Sigmoid colon (tissue), 7 donors: Measurements from ENCODE around the gene PTPRQ. TPM values are rescaled to one million over a fixed set of nuclear protein-coding genes. Genes with fewer than 3 reads are reported as not detected.

Experiments used
- DNase-seq: peaks from one replicate; pipeline ENCODE4 v3.0.0-alpha.2; 2019
- H3K27ac ChIP-seq, 4 donors: fragments of 200-600 bp; sonication (generic); one replicate each; pipeline ENCODE4 v1.5.1; 2016 to 2019; ENCODE audit warnings: mild to moderate bottlenecking in 1 of 4
- H3K27me3 ChIP-seq, 3 donors: fragments of 200-600 bp; sonication (generic); one replicate each; pipeline ENCODE4 v1.5.1; 2019; ENCODE audit warnings: mild to moderate bottlenecking in 1 of 3
- H3K36me3 ChIP-seq, 4 donors: fragments of 200-600 bp; sonication (generic); one replicate each; pipeline ENCODE4 v1.5.1; 2016 to 2019
- H3K4me1 ChIP-seq, 4 donors: fragments of 200-600 bp; sonication (generic); one replicate each; pipeline ENCODE4 v1.5.1; 2017 to 2019
- H3K4me3 ChIP-seq, 4 donors: fragments of 200-600 bp; sonication (generic); one replicate each; pipeline ENCODE4 v1.5.1; 2017 to 2019; ENCODE audit warnings: mild to moderate bottlenecking in 2 of 4, moderate library complexity in 1 of 4
- H3K9me3 ChIP-seq, 4 donors: fragments of 200-600 bp in 3 of 4; sonication (generic) in 3 of 4; one replicate each; pipeline versions ENCODE4 v1.5.1 to v1.6.1; 2013 to 2019
- CTCF ChIP-seq, 4 experiments: fragments of 450-650 bp in 3 of 4; fragments of 200-600 bp in 1 of 4; IDR thresholded peaks; one replicate each; pipeline ENCODE4 v1.5.1; 2016 to 2019; ENCODE audit warnings: antibody characterized with exemption in 4 of 4, mild to moderate bottlenecking in 3 of 4, moderate library complexity in 2 of 4
- EP300 ChIP-seq, 4 donors: sonication (generic); formaldehyde crosslinking; IDR thresholded peaks; one replicate each; pipeline ENCODE4 v1.6.1; 2017; ENCODE audit warnings: antibody characterized with exemption in 4 of 4
- POLR2A ChIP-seq, 2 donors: fragments of 450-650 bp; IDR thresholded peaks; one replicate each; pipeline ENCODE4 v1.6.1; 2016; ENCODE audit warnings: antibody characterized with exemption in 2 of 2, mild to moderate bottlenecking in 2 of 2, moderate library complexity in 2 of 2
- POLR2AphosphoS5 ChIP-seq, 4 donors: sonication (generic); formaldehyde crosslinking; IDR thresholded peaks; one replicate each; pipeline ENCODE4 v1.6.1; 2017; ENCODE audit warnings: antibody characterized with exemption in 4 of 4
- WGBS, 2 donors: extraction: QIAGEN DNeasy Blood & Tissue Kit; methylation state at CpG; one replicate each; pipeline ENCODE4 v1.1.7; 2013; 5-methylcytosine and 5-hydroxymethylcytosine counted together
- intact Hi-C: fragments of 100-400 bp; cut with DNase I; formaldehyde crosslinking; loops from one replicate; pipeline ENCODE4 v1.15.1; 2023
- polyA plus RNA-seq, 3 donors: library from polyadenylated mRNA; stranded (reverse); fragments of 200-250 nt; gene quantifications; one replicate each; pipeline ENCODE4 v1.2.3, GENCODE V29; 2013
- total RNA-seq, 4 donors: library from RNA; depleted of rRNA; stranded (reverse); fragments of >200 nt; gene quantifications; one replicate each; pipeline ENCODE4 v1.1.0, GENCODE V29; 2016
- donor health status: healthy with polysubstance abuse.
- donor health status: Bipolar disorder and iron deficiency.
- donor health status: healthy.

Gene PTPRQ
- total and polyA plus RNA-seq, 7 donors, result 0.33 to 1.9 (median 0.59) TPM; not detected in 3

DNA sequence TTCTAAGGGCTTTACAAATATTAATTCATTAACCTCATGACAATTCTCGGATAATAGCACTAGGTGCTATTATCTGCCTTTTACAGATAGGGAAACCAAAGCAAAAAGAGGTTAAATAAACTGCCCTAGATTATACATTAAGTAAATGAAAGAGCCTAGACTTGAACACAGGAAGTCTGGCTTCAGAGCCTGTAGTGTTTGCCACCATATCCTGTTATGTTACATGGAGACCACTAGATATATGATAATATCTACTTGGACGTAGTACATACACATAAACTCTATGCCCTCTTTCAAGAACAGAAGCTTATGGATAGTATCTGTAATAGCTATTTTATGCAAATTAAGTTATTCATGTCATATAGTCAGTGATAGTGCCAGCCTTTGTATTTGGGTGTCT, 246.5 kb downstream of the PTPRQ start:
- H3K9me3 ChIP-seq, result peaks cover 0 to 2% (median 0%) of the 10 kb centered on the region in 4 donors
- 63 to 64% methylated on average over 2 of the region's 2 CpGs for WGBS, 2 donors
- DNase-seq, result no peak
- intact Hi-C loops, result no loop called here
- TF ChIP-seq CTCF (IDR thresholded peaks at IDR 0.05) (no peak), EP300 (IDR thresholded peaks at IDR 0.05) (no peak), POLR2AphosphoS5 (IDR thresholded peaks at IDR 0.05) (no peak), POLR2A (IDR thresholded peaks at IDR 0.05) (no peak)
- no peak overlapping the region for H3K27ac ChIP-seq
- no peaks in the 10 kb centered on the region for H3K36me3 ChIP-seq
- no peak overlapping the region for H3K4me3 ChIP-seq
- no peaks in the 10 kb centered on the region for H3K27me3 ChIP-seq
- H3K4me1 ChIP-seq, result no peaks in the 10 kb centered on the region

DNA sequence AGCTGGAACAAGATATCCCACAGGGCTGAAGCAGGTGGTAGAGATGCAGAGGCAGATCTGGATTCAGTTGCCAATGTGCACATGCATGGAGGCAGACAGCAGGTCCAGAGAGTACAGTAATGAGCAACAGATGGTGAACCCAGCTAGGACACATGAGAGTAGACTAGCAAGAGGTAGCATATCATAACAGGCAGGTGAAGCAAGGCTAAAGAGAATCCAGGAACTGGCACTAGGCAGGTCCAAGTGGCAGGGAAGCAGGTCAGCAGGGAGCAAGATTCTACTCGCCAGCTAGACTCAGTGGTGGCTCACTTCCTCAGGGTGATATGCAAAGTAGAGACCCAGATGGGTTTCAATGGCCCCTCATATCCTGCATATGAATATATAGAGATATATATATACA, 248.1 kb downstream of the PTPRQ start:
- H3K4me3 ChIP-seq, result no peak overlapping the region
- WGBS, 2 donors, result 72 to 82% methylated on average over 1 of the region's 1 CpG
- no peaks in the 10 kb centered on the region for H3K27me3 ChIP-seq
- TF ChIP-seq EP300 (IDR thresholded peaks at IDR 0.05), result no peak
- TF ChIP-seq POLR2AphosphoS5 (IDR thresholded peaks at IDR 0.05), result no peak
- TF ChIP-seq CTCF (IDR thresholded peaks at IDR 0.05), result no peak
- no peak for TF ChIP-seq POLR2A (IDR thresholded peaks at IDR 0.05)
- DNase-seq, result no peak
- peaks cover 0 to 2% (median 0%) of the 10 kb centered on the region in 4 donors for H3K9me3 ChIP-seq
- H3K4me1 ChIP-seq, result no peaks in the 10 kb centered on the region
- no peak overlapping the region for H3K27ac ChIP-seq
- intact Hi-C loops, result no loop called here
- H3K36me3 ChIP-seq, result no peaks in the 10 kb centered on the region

DNA sequence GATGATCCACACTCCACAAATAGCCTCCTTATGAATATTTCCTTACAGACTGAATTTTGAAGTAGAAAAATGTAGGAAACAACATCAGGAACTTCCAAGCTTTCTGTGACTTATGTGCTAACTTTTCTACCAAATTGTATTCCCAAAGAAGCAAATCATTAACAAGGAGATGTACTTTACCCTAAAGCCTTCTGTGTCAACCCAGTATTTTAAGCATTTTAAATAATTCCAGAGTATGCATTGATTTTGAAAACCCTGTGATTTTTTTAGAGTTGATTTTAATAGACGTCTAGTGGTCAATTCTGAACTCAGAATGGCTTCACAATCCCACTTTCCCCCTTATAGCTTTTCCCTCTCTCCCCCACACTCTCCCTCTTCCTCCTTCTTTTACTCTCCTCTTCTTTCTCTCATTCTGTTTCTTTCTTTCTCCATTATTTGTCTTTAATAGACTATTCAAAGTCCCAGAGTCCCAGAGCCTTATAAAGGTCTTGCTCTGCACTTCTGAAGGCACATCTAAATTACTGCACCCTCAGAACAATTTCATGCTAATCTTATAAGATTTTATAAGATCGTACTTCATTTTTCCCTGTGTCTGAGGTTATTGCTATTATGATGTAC, 253.3 kb downstream of the PTPRQ start:
- Histone ChIP-seq H3K4me3 (no peak overlapping the region), H3K4me1 (no peaks in the 10 kb centered on the region), H3K9me3 (no peaks in the 10 kb centered on the region), H3K36me3 (no peaks in the 10 kb centered on the region), H3K27me3 (no peaks in the 10 kb centered on the region), H3K27ac (no peak overlapping the region)
- no peak for DNase-seq
- intact Hi-C loops, result no loop called here
- TF ChIP-seq CTCF (IDR thresholded peaks at IDR 0.05), result no peak
- WGBS, 2 donors, result 45 to 64% methylated on average over 2 of the region's 2 CpGs

DNA sequence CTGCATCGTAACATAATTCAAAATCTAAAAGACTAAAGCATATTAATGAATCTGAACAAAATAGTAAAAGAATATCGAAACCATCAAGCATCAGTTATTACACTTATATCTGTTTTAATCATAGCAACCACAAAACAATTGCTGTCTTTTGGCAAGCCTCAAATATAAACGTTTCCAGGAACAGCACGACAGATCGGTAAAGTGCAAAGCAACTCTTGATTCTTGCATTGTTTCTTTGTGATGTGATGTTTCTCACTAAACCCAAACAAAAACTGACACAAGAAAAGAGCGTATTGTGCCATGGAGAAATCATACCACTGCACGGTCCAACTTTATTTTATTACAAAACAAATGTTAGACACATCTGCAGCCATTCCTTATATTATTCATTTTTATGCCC, 254.2 kb downstream of the PTPRQ start:
- Histone ChIP-seq H3K27me3 (no peaks in the 10 kb centered on the region), H3K4me3 (no peak overlapping the region), H3K36me3 (no peaks in the 10 kb centered on the region), H3K27ac (no peak overlapping the region), H3K4me1 (no peaks in the 10 kb centered on the region), H3K9me3 (no peaks in the 10 kb centered on the region)
- intact Hi-C loops, result no loop called here
- no peak for DNase-seq
- 81% methylated on average over 7 of the region's 7 CpGs for WGBS, 2 donors
- TF ChIP-seq POLR2A (IDR thresholded peaks at IDR 0.05), result no peak
- TF ChIP-seq EP300 (IDR thresholded peaks at IDR 0.05), result no peak
- TF ChIP-seq POLR2AphosphoS5 (IDR thresholded peaks at IDR 0.05), result no peak
- TF ChIP-seq CTCF (IDR thresholded peaks at IDR 0.05), result no peak
